Limb (tissue), 2 donors: ENCODE data around the gene H19.
A peak's percentile ranks its signal among the peaks of the same experiment; 100 is the strongest.

Source experiments
- DNase-seq, 2 donors: peaks; one replicate each; pipeline ENCODE4 v3.0.0-alpha.2; 2016; ENCODE audit errors: extremely low spot score in 2 of 2

H19 gene

DNA sequence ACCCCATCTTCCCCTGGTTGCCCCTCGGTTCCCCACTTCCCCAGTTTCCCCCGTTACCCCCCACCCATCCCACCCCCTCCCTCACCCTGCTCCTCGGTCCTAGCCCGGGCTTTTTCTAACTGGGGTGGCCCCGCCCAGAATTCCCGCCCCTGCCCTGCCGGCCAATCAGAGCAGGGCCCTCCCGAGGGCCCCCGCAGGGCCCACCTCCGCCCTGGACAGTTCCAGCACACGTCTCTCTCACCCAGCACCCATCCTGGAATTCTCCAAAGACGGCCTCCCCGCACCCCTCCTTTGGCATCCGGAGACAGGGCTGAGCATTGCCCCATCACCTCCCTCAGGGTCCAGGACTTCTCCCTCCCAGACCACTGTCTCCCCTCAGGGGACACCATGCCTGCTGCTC is at the start of gene H19:
TSS of gene H19 (minus strand) at position 88 of the 400 bp plus-strand sequence.
- DNase-seq, result no peak

DNA sequence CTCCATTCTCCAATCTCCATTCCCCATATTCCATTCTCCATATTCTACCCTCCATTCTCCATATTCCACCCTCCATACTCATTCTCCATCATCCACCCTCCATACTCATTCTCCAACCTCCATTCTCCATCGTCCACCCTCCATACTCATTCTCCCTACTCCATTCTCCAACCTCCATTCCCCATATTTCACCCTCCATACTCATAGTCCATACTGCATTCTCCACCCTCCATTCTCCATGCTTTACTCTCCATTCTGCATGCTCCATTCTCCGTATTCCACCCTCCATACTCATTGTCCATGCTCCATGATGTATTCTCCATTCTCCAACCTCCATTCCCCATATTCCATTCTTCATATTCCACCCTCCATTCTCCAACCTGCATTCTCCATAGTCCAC is 44.3 kb upstream of the H19 start:
- no peak for DNase-seq

DNA sequence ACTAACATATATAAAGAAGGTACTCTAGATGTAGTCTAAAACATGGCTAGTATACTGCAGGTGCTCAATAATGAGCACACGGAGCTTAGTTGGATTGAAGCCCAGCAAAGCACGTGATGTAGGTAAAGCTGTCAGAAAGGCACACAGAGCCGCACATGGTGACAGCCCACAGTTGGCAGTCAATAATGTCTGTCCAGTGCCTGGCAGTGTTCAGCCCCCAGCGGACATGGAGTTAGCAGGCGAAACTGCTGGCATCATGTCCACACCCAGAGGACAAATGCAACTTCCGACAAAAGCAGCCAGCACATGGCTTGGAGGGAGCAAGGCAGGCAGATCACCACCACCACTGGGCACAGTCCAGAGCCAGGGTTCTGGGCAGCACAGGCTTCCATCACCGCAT is 43.5 kb upstream of the H19 start:
- no peak for DNase-seq

DNA sequence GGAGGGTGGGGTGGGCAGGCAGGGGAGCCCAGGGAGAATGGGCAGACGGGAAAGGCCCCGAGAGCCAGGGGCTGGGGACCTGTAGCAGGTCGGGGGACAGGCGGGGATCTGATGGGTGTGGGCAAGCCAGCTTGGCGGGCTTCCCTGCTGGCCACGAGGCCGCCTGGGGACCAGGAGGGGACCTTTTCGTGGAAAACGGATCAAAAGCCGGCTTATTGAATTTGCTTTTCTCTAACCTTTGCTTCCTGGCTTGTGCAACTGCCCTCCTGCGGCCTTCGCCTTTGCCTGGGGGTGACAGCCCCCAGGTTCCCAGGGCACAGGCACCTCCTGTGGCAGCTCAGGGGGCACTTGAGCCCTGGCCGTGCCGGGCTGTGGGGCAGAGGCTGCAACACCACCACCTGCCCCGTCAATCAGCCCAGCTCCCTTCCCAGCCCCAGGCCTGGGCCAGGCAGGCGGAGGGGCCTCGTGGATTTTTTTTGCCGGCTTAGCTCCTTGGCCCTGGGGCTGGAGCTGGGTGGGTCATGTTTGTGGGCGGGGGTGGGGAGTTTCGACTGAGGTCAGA is 41.6 kb upstream of the H19 start:
- no peak for DNase-seq

DNA sequence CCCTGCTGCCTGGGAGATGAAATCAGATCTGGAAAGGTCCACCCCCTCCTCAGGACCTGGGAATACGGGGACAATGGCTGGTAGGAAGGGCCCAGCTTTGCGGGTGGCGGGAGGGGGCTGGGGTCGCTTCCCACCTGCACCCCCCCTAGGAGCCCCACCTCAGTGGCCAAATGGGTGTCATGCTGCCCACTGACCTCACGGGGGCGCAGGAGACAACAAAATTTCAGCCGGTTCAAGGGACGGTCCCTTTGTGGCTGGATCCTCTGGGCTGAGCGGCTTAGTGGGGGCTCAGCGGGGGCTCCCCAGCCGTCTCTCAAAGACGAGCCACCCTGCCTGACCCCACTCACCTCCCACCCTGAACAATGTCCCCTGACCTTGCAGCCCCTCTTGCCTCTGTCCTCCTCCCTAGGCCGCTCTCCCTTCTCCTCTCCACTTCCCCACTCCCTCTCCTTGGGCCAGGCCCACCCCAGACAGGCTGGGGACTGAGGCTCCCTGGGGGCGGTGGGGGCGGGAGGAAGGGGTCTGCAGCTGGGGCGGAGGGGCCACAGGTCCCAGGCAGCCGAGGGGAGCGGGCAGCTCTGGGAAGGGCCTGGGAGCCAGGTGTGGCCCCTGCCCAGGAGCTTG is 39.3 kb upstream of the H19 start:
- DNase-seq, result no peak

DNA sequence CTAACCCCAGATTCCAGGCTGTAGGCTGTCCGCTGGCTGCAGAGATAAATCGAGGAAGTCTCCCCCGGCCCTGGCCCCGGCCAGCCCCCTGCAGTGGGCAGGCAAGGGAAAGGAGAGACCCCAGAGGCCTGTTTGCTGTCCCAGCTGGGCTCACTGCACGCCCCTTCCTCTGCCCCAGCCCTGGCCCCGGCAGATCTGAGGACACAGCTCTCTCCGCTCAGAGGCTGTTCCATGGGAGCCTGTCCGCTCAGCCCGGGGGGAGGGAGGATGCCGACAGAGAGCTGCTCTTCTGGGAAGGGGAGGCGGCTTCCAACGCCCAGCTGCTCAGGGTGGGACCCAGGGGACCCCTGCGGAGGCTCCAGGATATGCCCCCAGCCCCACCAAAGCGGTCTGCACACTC is 37.7 kb upstream of the H19 start:
- no peak for DNase-seq

DNA sequence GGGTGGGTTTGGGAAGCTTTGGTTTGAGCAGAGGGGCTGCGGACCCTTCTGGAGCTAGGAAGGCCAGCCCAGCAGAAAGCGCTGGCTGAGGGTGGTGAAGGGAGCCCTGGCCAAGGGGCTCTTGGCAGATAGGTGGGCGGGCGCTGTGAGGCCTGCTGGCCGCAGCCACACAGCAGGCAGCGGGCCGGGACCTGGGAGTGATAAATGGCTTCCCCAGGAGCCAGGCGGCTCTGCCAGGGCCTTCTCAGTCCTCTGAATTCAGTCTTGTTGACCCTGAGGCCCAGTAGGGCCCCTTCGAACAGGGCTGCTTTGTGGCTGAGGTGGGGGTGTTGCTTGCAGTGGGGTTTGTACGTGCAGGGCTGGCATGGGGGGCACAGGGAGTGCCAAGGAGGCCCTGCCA is 33.4 kb upstream of the H19 start:
- no peak for DNase-seq

DNA sequence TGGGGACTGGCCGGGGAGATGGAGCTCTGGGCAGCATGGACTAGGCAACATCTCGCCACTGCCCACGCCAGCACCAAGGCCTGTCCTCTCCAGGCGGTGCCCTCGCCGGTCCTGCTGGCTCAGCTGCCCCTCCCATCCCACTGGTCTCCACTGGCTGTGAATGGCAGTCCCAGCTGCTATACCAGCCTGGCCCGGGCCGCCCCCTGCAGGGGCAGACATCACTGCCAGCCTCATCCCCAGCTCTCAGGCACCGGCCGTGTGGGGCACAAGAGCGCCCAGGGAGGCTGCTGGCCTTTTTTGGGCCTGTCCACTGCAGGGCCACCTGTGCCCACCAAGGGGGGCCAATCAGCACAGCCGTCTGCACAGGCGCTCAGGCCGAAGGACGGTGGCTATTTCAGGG is 30.1 kb upstream of the H19 start:
- no peak for DNase-seq

DNA sequence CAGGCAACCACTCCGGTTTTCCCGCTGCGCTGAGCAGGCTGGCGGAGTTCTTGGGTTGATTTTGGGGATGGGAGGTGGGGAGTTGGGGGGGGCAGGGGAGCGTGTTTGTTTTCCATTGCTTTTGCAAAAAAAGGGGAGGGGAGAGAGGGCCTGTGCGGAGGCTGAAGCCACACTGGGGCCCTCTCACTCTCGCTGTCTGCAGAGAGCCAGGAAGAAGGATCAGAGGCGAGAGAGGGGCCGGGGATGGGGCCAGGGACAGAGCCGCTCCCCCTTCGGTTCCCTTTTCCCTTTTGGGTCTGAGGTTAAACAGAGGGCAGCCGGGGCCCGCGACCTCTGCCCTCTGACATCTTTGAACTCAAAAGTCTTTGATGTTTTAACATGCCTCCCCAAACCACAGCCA is 17.4 kb upstream of the H19 start:
- DNase-seq, result no peak

DNA sequence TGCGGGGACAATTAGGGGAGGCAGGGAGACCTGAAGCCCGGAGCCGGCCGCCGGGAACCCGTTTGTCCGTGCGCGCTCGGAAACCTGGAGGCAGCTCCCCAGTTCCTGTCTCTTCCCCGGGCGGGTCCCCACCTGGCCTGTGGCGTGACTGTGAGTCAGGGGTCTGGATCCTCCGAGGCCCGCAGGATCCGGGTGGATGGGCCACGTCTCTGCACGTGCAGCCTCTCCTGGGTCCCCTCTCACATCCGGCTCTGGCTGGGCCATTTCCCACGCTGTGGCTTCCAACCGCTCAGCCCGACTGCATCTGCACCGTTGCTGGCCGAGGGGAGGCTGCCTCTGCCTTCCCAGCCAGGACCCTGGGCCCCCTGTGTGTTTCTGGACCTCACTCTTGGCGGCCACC is 14.8 kb upstream of the H19 start:
- DNase-seq, result no peak

DNA sequence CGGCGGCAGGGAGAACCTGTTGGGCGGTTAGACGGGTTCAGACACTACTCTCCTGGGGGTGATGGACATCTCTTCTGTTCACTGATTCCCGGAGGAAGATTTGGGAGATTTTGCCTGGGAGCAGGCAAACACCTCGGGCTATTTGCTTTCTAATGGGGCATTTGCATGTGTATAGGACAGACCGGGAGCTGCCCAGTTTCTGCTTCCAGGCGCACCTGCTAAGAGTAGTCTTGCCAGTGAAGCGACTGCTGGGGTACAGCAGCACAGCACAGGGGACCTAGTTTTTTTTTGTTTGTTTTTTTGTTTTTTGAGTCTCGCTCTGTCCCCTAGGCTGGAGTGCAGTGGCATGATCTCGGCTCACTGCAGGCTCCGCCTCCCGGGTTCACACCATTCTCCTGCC is 6.8 kb upstream of the H19 start:
- no peak for DNase-seq

DNA sequence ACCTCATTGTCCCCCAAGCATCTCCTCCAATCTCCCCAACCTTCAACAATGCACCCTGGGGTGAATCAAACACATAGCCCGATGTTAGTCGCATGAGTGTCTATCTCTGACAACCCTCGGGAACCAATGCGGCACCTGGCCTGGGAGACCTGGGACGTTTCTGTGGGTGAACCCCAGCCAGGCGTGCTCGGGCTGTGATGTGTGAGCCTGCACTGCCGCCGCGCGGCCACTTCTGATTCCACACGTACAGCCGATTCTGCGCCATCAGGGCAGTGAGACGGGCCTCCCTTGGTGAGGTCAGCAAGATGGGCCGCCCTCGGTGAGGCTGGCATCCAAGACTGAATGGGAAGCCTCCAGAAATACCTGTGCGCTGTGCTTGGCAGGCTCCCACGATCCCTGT is 5.2 kb upstream of the H19 start:
- DNase-seq, result no peak

DNA sequence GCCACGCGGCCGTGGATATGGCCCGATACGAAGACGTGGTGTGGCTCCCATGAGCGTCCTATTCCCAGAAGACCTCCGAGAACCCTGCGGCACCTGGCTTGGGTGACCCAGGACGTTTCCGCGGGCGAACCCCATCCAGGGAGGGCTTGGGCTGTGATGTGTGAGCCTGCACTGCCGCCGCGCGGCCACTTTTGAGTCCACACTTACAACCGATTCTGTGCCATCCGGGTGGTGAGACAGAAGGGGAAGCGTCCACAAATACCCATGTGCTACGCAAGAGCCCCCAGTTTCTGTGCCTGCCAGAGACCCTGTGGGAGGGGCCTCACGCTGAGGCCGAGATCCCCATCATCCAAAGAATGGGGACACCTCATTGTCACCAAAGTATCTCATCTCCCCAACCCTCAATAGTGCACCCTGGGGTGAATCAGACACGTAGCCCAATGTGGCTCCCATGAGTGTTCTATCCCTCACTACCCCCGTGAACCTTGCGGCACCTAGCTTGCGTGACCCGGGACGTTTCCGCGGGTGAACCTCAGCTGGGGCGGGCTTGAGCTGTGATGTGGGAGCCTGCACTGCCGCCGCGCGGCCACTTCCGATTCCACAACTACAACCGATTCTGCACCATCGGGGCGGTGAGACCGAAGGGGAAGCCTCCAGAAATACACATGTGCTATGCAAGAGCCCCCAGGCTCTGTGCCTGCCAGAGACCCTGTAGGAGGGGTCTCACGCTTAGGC is 4.6 kb upstream of the H19 start:
- DNase-seq, result no peak

DNA sequence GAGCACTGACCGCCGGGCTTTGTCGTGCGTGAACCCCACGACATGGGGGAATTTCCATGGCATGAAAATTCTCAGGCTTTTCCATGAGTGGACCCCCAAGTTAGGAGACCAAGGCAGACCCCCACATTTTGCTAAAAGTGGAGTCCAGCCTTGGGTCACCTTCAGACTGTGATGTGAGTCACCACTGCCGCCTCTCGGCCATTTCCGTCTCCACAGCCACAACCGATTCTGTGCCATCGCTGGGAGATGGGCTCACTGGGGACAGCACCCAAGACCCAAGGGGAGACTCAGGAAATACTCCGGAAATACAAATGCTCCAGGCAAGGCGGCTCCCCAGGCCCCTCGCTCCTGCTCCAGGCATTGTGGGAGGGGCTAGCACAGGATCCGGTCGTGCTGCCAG is 1.2 kb upstream of the H19 start:
- no peak for DNase-seq

DNA sequence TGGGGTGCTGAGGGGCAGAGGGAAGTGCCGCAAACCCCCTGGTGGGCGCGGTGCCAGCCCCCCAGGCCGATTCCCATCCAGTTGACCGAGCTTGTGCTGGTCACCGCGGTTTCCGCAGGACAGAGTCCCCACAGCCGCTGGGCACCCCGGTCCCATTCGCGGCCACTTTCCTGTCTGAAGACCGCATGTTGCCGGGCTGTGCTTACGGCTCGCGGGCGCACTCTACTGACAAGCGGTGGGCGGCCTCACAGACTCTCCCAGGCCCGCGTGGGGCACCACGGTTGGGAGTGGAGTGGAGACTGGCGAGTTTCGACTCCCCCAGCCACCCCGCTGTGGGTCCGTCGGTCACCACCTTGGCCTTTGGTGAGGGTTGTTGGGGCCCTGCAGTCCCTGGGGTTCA is 648 bp upstream of the H19 start:
- DNase-seq, result no peak

DNA sequence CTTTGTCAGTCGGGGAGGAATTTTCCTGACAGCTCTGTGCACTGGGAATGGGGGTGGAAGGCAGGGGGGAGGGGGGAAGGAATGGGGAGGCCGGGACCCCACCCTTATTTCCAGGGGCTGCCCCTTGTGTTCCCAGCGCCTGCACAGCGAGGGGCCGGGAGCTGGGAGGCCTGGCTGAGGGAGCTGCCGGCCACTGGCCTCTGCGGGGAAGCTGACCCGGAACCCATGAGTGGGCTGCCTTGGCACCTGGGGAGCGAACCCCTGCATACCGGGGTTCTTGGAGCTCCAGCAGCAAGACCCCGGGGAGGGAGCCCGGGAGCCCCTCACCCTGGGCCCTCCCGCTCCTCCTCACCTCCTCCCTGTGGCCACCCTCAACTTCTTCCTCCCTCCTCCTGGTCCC is 3.5 kb downstream of the H19 start:
- peak in 1 of 2 donors; percentile 31 for DNase-seq

DNA sequence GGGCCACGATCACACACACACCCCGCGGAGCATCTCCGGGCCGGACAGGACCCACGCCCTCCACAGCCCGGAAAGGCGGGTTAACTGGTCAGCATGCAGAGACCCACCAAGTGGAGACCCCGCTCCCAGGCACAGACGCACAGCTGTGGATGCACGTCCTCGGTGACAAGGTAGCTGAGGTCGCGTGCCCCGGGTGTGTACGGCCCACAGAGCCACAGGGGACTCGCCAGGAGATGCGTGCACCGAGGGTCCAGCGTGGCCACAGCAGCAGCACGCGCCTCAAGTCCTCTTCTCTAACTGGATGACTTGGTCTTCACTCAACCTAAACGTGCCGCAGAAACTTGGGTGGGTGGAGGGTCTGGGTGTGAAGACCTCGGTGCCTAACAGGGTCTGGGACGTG is 5.5 kb downstream of the H19 start:
- peak in 1 of 2 donors; percentile 34 for DNase-seq

DNA sequence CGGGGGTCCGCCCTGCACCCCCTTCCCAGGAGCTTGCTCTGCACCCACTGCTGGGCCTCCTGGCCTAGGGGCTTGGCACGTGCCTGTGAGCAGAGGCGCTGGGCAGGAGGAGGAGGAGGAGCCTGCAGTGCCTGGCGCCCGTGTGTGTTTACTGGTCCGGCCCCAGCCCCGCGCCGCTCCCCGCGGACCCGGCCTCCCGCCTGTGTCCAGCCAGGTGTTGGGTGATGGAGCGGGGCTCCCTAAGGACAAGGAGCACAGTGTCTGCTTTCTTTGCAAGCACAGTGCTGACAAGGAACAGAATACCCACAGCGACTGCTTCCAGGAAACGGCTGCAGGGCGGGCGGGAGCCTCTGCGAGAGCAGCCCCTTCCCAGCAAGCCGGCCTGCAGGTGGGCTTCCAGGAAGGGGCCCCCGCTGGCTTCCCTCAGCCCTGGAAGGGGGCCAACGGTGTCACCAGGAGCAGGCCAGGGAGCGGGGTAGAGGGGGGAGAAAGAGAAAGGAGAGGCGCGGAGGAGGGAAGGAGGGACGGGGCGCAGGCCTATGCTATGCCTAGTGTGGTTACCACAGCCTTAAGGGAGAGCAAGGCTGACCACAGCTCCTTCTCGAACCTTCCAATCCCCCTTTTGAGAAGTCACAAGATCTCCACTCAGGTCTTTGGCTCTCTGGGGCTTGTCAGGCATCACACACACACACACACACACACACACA is 6.6 kb downstream of the H19 start:
- no peak for DNase-seq

DNA sequence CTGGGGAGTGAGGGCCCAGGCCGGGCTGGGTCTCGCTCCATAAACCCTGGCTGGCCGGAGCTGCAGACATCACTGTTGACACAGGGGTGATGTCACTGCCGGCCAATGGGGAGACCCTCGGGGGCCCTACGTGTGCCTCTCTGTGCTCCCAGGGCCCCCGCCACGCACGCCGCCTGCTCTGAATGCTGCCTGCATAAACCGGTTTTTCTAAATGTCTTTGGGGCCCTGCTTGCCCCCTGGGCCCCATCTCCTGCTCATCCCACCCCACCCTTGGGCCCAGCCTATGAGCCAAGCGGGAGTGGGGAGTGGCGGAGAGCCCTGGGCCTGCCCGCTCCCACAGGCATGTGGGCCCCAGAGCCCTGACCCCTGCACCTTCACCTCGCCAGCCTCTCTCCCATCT is 7.7 kb downstream of the H19 start:
- DNase-seq, result no peak

DNA sequence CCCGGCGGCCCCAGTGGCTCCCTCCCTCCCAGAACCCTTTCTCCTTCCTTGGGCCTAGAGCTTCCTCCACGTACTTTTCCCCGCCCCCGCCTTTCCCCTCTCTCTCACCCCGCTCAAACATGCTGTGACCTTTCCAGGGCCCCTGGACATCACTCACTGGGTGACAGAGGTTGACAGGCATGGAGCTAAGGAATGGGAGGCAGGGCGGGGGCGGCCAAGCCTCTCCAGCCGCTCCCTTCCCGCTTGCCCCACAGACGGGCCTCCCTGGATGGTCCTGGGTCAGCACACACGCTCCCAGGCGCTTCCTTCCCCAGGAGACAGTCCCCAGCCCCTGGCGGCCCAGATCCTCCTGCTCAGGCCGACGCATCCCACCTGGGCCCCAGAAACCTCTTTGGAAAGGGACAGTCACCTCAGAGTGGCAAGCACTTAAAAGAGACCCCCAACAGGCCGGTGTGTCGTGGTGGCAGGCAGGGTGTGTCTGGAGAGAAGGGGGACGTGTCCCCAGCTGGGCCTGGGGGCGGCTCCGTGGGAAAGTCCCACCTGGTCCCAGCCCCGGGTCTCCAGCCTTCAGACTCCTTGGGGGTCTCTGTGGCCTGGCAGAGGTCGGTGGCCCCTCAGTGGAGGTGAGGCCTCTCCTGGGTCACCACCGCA is 8.8 kb downstream of the H19 start:
- peak in 1 of 2 donors; percentile 32 for DNase-seq

DNA sequence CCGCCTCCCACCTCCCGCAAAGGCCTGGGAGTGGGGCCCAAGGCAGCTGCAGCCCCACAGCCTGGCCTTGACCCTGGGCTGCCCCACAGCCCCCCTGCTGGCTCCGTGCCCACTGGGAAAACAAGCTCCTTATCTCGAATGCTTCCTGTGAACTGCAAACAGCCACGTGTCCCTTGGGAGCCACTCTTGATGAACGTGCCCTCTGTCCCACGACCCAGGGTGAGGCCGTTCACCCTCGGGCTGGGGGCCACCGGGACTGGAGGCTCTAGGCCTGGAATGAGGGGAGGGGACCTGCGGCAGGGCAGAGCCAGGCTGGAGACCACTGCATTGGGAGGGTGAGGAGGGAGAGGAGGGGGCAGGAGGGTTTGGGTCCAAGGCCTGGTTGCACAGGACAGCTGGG is 9.5 kb downstream of the H19 start:
- DNase-seq, result no peak

DNA sequence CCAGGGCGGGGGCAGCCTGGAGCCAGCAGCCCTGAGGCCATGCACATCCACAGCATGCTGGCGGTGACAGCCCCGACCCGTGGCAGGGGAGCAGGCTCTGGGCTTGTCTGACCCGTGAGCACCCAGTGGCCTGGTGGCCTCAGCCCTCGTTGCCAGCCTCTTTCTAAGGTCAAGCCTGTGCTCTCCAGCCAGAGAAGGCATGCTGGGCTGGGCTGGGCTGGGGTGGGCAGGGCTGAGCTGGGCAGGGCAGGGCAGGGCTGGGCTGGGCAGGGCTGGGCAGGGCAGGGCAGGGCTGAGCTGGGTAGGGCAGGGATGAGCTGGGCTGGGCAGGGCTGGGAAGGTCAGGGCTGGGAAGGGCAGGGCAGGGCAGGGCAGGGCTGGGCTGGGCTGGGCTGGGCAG is 10.6 kb downstream of the H19 start:
- DNase-seq, result no peak
